PC-9 (cell line): ENCODE data around the gene LAMA5. TPM values are rescaled to one million over a fixed set of nuclear protein-coding genes. Genes with fewer than 3 reads are reported as not detected.

ENCODE experiments used
- Bru-seq: library from RNA; stranded (reverse); fragments of 400-500 nt; gene quantifications from one replicate; lab custom pipeline; 2021; lab: Mats Ljungman, UMichigan
- BruChase-seq, 2 experiments: library from RNA; stranded (reverse); fragments of 400-500 nt; gene quantifications; one replicate each; lab custom pipeline; 2021; lab: Mats Ljungman, UMichigan
- BruUV-seq: library from RNA; stranded (reverse); fragments of 400-500 nt; replicated peaks from 2 replicates; lab custom pipeline; 2021; lab: Mats Ljungman, UMichigan
- CTCF ChIA-PET: fragments of 300-600 bp; sonication (Branson Sonifier 250); formaldehyde crosslinking; loops from one replicate; lab custom pipeline; 2022; ENCODE audit warnings: antibody characterized with exemption; lab: Charles Lee
- POLR2A ChIA-PET: fragments of 300-600 bp; sonication (Branson Sonifier 250); formaldehyde crosslinking; loops from one replicate; lab custom pipeline; 2022; ENCODE audit warnings: antibody characterized with exemption; ENCODE audit not compliant: unreplicated experiment; lab: Charles Lee
- DNase-seq, 2 experiments: peaks; one replicate each; pipeline versions ENCODE4 v3.0.0 to v3.0.0-alpha.2; 2015 to 2022; ENCODE audit warnings: mixed read lengths in 1 of 2
- H2AFZ ChIP-seq: fragments of 200-600 bp; sonication (generic); 2 replicates; pipeline ENCODE4 v1.8.1; 2017; ENCODE audit warnings: antibody characterized with exemption
- H3F3A ChIP-seq: fragments of 200-600 bp; sonication (generic); 2 replicates; pipeline ENCODE4 v1.8.1; 2017; ENCODE audit warnings: antibody characterized with exemption, mild to moderate bottlenecking, low read depth; ENCODE audit not compliant: insufficient read depth
- H3K27ac ChIP-seq: fragments of 200-600 bp; sonication (generic); 2 replicates; pipeline ENCODE4 v1.6.1; 2016; ENCODE audit warnings: mixed run types
- H3K27me3 ChIP-seq: fragments of 200-600 bp; sonication (generic); 2 replicates; pipeline ENCODE4 v1.6.1; 2016; ENCODE audit warnings: low read depth, mixed run types; ENCODE audit not compliant: insufficient read depth
- H3K36me3 ChIP-seq: fragments of 200-600 bp; sonication (generic); 2 replicates; pipeline ENCODE4 v1.6.1; 2016; ENCODE audit warnings: low read depth, mixed run types
- H3K4me1 ChIP-seq: fragments of 200-600 bp; sonication (generic); replicated peaks from 2 replicates; pipeline ENCODE4 v1.6.1; 2016; ENCODE audit warnings: mixed run types; ENCODE audit not compliant: insufficient read depth
- H3K4me2 ChIP-seq: fragments of 200-600 bp; sonication (generic); 2 replicates; pipeline ENCODE4 v1.6.1; 2017; ENCODE audit warnings: mixed run types
- H3K4me3 ChIP-seq: fragments of 200-600 bp; sonication (generic); 2 replicates; pipeline ENCODE4 v1.6.1; 2016; ENCODE audit warnings: mixed run types
- H3K79me2 ChIP-seq: fragments of 200-600 bp; sonication (generic); 2 replicates; pipeline ENCODE4 v1.6.1; 2017; ENCODE audit warnings: low read depth, mixed run types
- H3K9me2 ChIP-seq: fragments of 200-600 bp; sonication (generic); 2 replicates; pipeline ENCODE4 v1.8.1; 2017; ENCODE audit warnings: mild to moderate bottlenecking; ENCODE audit not compliant: insufficient read depth
- H3K9me3 ChIP-seq: fragments of 200-600 bp; sonication (generic); 2 replicates; pipeline ENCODE4 v1.8.1; 2016; ENCODE audit warnings: low read depth; ENCODE audit not compliant: insufficient read depth
- H4K20me1 ChIP-seq: fragments of 200-600 bp; sonication (generic); 2 replicates; pipeline ENCODE4 v1.8.1; 2017; ENCODE audit not compliant: insufficient read depth
- EZH2 ChIP-seq: fragments of 200-600 bp; sonication (generic); IDR thresholded peaks from 2 replicates; pipeline ENCODE4 v1.8.0; 2017; ENCODE audit warnings: antibody characterized with exemption, low read depth
- intact Hi-C: fragments of 100-400 bp; cut with micrococcal nuclease; formaldehyde crosslinking; loops from one replicate; pipeline ENCODE4 v1.10.0; 2022; ENCODE audit not compliant: unreplicated experiment
- long read RNA-seq: library from polyadenylated mRNA; stranded (forward); transcript quantifications from one replicate; pipeline ENCODE4 v2.0.0, GENCODE V29; 2022
- total RNA-seq: library from RNA; stranded (reverse); gene quantifications from 2 replicates; pipeline ENCODE4 v1.2.3, GENCODE V29; 2021
- TF ChIP-seq, protein P1 (sequence below): fragments of 200-600 bp; sonication (generic); conservative IDR thresholded peaks from 2 replicates; pipeline ENCODE4 v1.6.1; 2017; ENCODE audit warnings: mixed run types, antibody characterized with exemption, mild to moderate bottlenecking, moderate library complexity

LAMA5 gene, protein sequence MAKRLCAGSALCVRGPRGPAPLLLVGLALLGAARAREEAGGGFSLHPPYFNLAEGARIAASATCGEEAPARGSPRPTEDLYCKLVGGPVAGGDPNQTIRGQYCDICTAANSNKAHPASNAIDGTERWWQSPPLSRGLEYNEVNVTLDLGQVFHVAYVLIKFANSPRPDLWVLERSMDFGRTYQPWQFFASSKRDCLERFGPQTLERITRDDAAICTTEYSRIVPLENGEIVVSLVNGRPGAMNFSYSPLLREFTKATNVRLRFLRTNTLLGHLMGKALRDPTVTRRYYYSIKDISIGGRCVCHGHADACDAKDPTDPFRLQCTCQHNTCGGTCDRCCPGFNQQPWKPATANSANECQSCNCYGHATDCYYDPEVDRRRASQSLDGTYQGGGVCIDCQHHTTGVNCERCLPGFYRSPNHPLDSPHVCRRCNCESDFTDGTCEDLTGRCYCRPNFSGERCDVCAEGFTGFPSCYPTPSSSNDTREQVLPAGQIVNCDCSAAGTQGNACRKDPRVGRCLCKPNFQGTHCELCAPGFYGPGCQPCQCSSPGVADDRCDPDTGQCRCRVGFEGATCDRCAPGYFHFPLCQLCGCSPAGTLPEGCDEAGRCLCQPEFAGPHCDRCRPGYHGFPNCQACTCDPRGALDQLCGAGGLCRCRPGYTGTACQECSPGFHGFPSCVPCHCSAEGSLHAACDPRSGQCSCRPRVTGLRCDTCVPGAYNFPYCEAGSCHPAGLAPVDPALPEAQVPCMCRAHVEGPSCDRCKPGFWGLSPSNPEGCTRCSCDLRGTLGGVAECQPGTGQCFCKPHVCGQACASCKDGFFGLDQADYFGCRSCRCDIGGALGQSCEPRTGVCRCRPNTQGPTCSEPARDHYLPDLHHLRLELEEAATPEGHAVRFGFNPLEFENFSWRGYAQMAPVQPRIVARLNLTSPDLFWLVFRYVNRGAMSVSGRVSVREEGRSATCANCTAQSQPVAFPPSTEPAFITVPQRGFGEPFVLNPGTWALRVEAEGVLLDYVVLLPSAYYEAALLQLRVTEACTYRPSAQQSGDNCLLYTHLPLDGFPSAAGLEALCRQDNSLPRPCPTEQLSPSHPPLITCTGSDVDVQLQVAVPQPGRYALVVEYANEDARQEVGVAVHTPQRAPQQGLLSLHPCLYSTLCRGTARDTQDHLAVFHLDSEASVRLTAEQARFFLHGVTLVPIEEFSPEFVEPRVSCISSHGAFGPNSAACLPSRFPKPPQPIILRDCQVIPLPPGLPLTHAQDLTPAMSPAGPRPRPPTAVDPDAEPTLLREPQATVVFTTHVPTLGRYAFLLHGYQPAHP (N-terminal part only)
- 700 and 744 TPM in 2 replicates for total RNA-seq
- percentile 85 among the genes with signal in this experiment for Bru-seq, nascent RNA
- percentile 90 among the genes with signal in this experiment for BruChase-seq, experiment 1, labeled RNA remaining after a 2-hour chase
- BruChase-seq, experiment 2, labeled RNA remaining after a 6-hour chase = percentile 97 among the genes with signal in this experiment
- long read RNA-seq, full-length matches to known transcripts = 13 of 198 reads
- long read RNA-seq, partial matches to known transcripts = 130 of 198 reads
- long read RNA-seq, other reads (novel, unspliced or antisense) = 55 of 198 reads

DNA sequence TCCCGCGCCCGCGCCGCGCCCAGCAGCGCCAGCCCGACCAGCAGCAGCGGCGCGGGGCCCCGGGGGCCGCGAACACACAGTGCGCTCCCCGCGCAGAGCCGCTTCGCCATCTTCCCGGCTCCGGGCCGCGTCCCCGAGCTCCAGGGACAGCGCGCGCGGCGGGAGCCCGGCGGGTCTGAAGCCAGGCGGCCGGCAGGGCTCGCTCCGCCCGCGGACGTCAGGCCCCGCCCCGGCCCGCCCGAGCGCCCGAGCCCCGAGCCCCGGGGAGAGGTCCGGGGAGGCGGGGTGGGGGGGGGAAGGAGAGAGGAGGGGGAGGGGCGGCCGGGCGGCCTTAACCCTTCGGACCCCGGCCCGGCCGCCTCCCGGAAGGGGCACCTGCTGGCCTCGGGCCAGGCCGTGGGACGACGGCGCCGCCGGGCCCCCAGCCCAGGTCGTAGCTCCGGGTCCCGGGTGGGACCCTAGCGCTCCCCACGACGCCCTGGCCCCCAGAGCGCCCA lies at the start of gene LAMA5:
Gene LAMA5, minus strand, starts transcription at position 177 of the 497 bp plus-strand sequence. Its CDS starts 67 bp downstream, at position 110.
- Histone ChIP-seq H3K9me2 (no peaks in the 10 kb centered on the region), H3K4me3 (peak within 1 kb of the TSS; percentile 78), H3F3A (peaks cover 53% of the 10 kb centered on the region), H4K20me1 (peaks cover 15% of the 10 kb centered on the region), H3K9me3 (no peaks in the 10 kb centered on the region), H3K36me3 (0 out of 2 replicates have a peak, but pooled peaks cover 5% of the 10 kb centered on the region), H3K27ac (peak within 1 kb of the TSS; percentile 68), H3K79me2 (peaks cover 50% of the 10 kb centered on the region), H3K4me1 (peaks cover 64% of the 10 kb centered on the region), H3K4me2 (peak within 1 kb of the TSS; percentile 99), H2AFZ (no peak within 1 kb of the TSS), H3K27me3 (no peaks in the 10 kb centered on the region)
- DNase-seq = peak in 1 of 2 experiments; percentile 81
- TF ChIP-seq EZH2 = no peak
- TF ChIP-seq, protein P1, sequence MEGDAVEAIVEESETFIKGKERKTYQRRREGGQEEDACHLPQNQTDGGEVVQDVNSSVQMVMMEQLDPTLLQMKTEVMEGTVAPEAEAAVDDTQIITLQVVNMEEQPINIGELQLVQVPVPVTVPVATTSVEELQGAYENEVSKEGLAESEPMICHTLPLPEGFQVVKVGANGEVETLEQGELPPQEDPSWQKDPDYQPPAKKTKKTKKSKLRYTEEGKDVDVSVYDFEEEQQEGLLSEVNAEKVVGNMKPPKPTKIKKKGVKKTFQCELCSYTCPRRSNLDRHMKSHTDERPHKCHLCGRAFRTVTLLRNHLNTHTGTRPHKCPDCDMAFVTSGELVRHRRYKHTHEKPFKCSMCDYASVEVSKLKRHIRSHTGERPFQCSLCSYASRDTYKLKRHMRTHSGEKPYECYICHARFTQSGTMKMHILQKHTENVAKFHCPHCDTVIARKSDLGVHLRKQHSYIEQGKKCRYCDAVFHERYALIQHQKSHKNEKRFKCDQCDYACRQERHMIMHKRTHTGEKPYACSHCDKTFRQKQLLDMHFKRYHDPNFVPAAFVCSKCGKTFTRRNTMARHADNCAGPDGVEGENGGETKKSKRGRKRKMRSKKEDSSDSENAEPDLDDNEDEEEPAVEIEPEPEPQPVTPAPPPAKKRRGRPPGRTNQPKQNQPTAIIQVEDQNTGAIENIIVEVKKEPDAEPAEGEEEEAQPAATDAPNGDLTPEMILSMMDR = no peak
- CTCF ChIA-PET = no interaction called here
- POLR2A ChIA-PET = interaction anchor here (0.6 kb wide), 1 partner anchor 129 kb away, joined by 3 read pairs; no protein-coding TSS in a partner anchor
- intact Hi-C loops = loop anchor here (2.0 to 5.0 kb wide), 2 partner anchors 128 to 425 kb away; partner anchors contain the start of gene OSBPL2
- BruUV-seq = no TSS peak

DNA sequence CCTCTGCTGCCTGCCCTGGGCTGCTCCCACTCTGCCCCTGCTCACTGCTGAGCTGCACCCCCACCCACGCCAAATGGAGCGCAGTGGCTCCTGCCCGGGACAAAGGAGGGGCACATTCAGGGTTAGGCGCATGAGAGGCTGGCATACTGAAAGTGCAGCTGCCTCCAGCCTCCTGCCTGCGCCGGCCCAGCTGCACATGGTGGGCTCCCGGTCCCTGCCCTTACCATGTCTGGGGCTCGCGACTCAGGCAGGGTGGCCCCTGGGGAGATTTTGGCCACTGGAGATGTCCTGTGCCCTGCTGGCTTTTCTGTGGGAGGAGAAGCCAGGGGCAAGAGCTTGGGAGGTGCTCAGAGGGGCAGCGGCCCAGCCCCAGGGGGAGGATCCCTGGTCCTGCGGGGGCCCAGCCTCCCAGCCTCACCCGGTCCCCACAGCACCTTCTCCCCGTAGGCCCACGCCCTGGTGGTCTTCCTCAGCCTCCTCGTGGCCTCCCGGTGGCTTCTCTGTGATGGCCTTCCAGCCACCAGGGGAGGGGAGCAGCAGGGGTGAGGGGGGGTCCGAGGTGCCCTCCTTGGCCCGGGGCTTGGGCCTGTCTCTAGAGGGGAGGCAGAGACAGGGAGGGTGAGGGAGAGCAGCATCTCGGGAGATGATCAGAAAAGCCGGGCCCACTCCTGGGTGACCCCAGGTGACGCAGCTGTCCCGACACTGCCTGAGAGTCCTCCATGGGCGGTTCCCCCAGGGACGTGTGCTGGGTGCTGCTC lies 48.4 kb upstream of the LAMA5 start:
- Histone ChIP-seq H3F3A (peaks cover 3% of the 10 kb centered on the region; the same call in 1 of the 2 replicates), H3K4me1 (no peaks in the 10 kb centered on the region), H3K27ac (no peak overlapping the region), H3K9me3 (no peaks in the 10 kb centered on the region), H3K9me2 (no peaks in the 10 kb centered on the region), H3K79me2 (no peaks in the 10 kb centered on the region), H3K27me3 (no peaks in the 10 kb centered on the region), H4K20me1 (0 out of 2 replicates have a peak, but pooled peaks cover 7% of the 10 kb centered on the region), H3K36me3 (no peaks in the 10 kb centered on the region), H3K4me3 (no peak overlapping the region), H3K4me2 (no peak overlapping the region), H2AFZ (no peak overlapping the region)
- no peak for TF ChIP-seq EZH2
- TF ChIP-seq, protein P1 = no peak
- intact Hi-C loops = no loop called here
- no peak for DNase-seq
- BruUV-seq = no TSS peak
- POLR2A ChIA-PET = no interaction called here
- CTCF ChIA-PET = no interaction called here
